Vagina (tissue), 2 donors: Measurements from ENCODE around the gene NUAK1. TPM values are rescaled to one million over a fixed set of nuclear protein-coding genes. Genes with fewer than 3 reads are reported as not detected.

Experiments
- DNase-seq, 2 donors: peaks; one replicate each; pipeline ENCODE4 v3.0.0-alpha.2; 2017; ENCODE audit errors: extremely low spot score in 2 of 2
- H3K27ac ChIP-seq: fragments of 200-600 bp; sonication (generic); one replicate; pipeline ENCODE4 v1.5.1; 2019
- H3K27me3 ChIP-seq: fragments of 200-600 bp; sonication (generic); one replicate; pipeline ENCODE4 v1.5.1; 2019
- H3K36me3 ChIP-seq, 2 donors: fragments of 200-600 bp; sonication (generic); one replicate each; pipeline ENCODE4 v1.5.1; 2017 to 2019
- H3K4me1 ChIP-seq: fragments of 200-600 bp; sonication (generic); one replicate; pipeline ENCODE4 v1.5.1; 2019
- H3K4me3 ChIP-seq, 2 donors: fragments of 200-600 bp; sonication (generic); 1 replicate in 1 of 2; 2 replicates in 1 of 2; pipeline ENCODE4 v1.5.1; 2016 to 2019
- H3K9me3 ChIP-seq: fragments of 200-600 bp; sonication (generic); one replicate; pipeline ENCODE4 v1.5.1; 2019
- POLR2A ChIP-seq, 2 donors: fragments of 450-650 bp; IDR thresholded peaks; one replicate each; pipeline ENCODE4 v1.6.1; 2017; ENCODE audit warnings: antibody characterized with exemption in 2 of 2, mild to moderate bottlenecking in 2 of 2, moderate library complexity in 2 of 2
- POLR2AphosphoS5 ChIP-seq, 2 donors: sonication (generic); formaldehyde crosslinking; IDR thresholded peaks; one replicate each; pipeline ENCODE4 v1.9.0; 2017; ENCODE audit warnings: antibody characterized with exemption in 2 of 2, mild to moderate bottlenecking in 2 of 2, low read depth in 1 of 2; ENCODE audit not compliant: insufficient read depth in 1 of 2
- intact Hi-C: fragments of 100-400 bp; cut with DNase I; formaldehyde crosslinking; loops from one replicate; pipeline ENCODE4 v1.15.1; 2023
- total RNA-seq: library from RNA; depleted of rRNA; stranded (reverse); fragments of >200 nt; gene quantifications from one replicate; pipeline ENCODE4 v1.2.3, GENCODE V29; 2016
- TF ChIP-seq, protein P1 (sequence below), 3 experiments: fragments of 450-650 bp in 2 of 3; fragments of 200-600 bp in 1 of 3; sonication (generic) in 1 of 3; IDR thresholded peaks; one replicate each; pipeline ENCODE4 v1.5.1; 2017 to 2019; ENCODE audit warnings: antibody characterized with exemption in 3 of 3, mild to moderate bottlenecking in 2 of 3, moderate library complexity in 2 of 3

NUAK1 gene
- total RNA-seq, 1 donor from 2014 or later, result 22.8 TPM

DNA sequence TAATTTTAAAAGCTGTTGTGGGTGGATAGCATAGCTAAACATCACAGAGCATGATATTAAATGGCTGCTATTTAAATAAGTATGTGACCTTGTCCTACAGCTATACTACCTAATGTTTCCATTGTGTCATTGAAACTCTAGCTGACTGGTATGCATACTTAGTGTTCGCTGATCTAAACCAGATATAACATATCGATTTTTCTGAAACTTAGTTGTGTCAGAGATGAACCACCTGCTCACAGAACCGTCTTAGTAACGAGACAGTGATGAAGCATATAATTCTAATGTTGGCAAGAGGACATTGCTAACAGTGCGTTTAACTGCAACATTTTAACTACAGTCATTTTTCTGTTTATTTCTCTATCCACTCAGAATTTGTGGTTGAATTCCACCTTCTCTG lies 36.1 kb upstream of the NUAK1 start:
- intact Hi-C loops, result no loop called here
- Histone ChIP-seq H3K27ac (no peak overlapping the region), H3K27me3 (no peaks in the 10 kb centered on the region), H3K4me3 (no peak overlapping the region), H3K4me1 (peaks cover 16% of the 10 kb centered on the region), H3K9me3 (no peaks in the 10 kb centered on the region), H3K36me3 (no peaks in the 10 kb centered on the region)
- TF ChIP-seq, protein P1, sequence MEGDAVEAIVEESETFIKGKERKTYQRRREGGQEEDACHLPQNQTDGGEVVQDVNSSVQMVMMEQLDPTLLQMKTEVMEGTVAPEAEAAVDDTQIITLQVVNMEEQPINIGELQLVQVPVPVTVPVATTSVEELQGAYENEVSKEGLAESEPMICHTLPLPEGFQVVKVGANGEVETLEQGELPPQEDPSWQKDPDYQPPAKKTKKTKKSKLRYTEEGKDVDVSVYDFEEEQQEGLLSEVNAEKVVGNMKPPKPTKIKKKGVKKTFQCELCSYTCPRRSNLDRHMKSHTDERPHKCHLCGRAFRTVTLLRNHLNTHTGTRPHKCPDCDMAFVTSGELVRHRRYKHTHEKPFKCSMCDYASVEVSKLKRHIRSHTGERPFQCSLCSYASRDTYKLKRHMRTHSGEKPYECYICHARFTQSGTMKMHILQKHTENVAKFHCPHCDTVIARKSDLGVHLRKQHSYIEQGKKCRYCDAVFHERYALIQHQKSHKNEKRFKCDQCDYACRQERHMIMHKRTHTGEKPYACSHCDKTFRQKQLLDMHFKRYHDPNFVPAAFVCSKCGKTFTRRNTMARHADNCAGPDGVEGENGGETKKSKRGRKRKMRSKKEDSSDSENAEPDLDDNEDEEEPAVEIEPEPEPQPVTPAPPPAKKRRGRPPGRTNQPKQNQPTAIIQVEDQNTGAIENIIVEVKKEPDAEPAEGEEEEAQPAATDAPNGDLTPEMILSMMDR (IDR thresholded peaks at IDR 0.05), result no peak
- TF ChIP-seq POLR2AphosphoS5 (IDR thresholded peaks at IDR 0.05; ENCODE audit: insufficient read depth in 1 of 2, low read depth in 1 of 2) (no peak), POLR2A (IDR thresholded peaks at IDR 0.05) (no peak)
- no peak for DNase-seq

- Histone ChIP-seq H3K4me1 (peaks cover 2% of the 10 kb centered on the region), H3K27me3 (no peaks in the 10 kb centered on the region), H3K9me3 (no peaks in the 10 kb centered on the region), H3K36me3 (no peaks in the 10 kb centered on the region), H3K4me3 (no peak overlapping the region), H3K27ac (no peak overlapping the region)
- intact Hi-C loops, result no loop called here
- TF ChIP-seq POLR2A (IDR thresholded peaks at IDR 0.05) (no peak), POLR2AphosphoS5 (IDR thresholded peaks at IDR 0.05; ENCODE audit: insufficient read depth in 1 of 2, low read depth in 1 of 2) (no peak)
- TF ChIP-seq, protein P1 (IDR thresholded peaks at IDR 0.05), result no peak
- no peak for DNase-seq
Observed at GRCh38 chr12:106173442-106173841, 34.7 kb upstream of the NUAK1 start.

GRCh38 chr12:106171117-106171750 lies 32.5 kb upstream of the NUAK1 start:
- H3K36me3 ChIP-seq, result no peaks in the 10 kb centered on the region
- intact Hi-C loops, result no loop called here
- no peak overlapping the region for H3K27ac ChIP-seq
- H3K4me3 ChIP-seq, result no peak overlapping the region
- no peaks in the 10 kb centered on the region for H3K9me3 ChIP-seq
- no peaks in the 10 kb centered on the region for H3K27me3 ChIP-seq
- TF ChIP-seq POLR2A (IDR thresholded peaks at IDR 0.05), result no peak
- TF ChIP-seq, protein P1 (IDR thresholded peaks at IDR 0.05), result no peak
- DNase-seq, result no peak
- no peaks in the 10 kb centered on the region for H3K4me1 ChIP-seq

GRCh38 chr12:106170285-106170684 lies 31.5 kb upstream of the NUAK1 start:
- TF ChIP-seq POLR2AphosphoS5 (IDR thresholded peaks at IDR 0.05; ENCODE audit: insufficient read depth in 1 of 2, low read depth in 1 of 2) (no peak), POLR2A (IDR thresholded peaks at IDR 0.05) (no peak)
- TF ChIP-seq, protein P1 (IDR thresholded peaks at IDR 0.05), result no peak
- Histone ChIP-seq H3K36me3 (no peaks in the 10 kb centered on the region), H3K27me3 (no peaks in the 10 kb centered on the region), H3K9me3 (no peaks in the 10 kb centered on the region), H3K27ac (no peak overlapping the region), H3K4me1 (no peaks in the 10 kb centered on the region), H3K4me3 (no peak overlapping the region)
- DNase-seq, result no peak
- intact Hi-C loops, result no loop called here

GRCh38 chr12:106163712-106164111 lies 25.0 kb upstream of the NUAK1 start:
- TF ChIP-seq POLR2AphosphoS5 (IDR thresholded peaks at IDR 0.05; ENCODE audit: insufficient read depth in 1 of 2, low read depth in 1 of 2) (no peak), POLR2A (IDR thresholded peaks at IDR 0.05) (no peak)
- TF ChIP-seq, protein P1 (IDR thresholded peaks at IDR 0.05), result no peak
- Histone ChIP-seq H3K36me3 (no peaks in the 10 kb centered on the region), H3K27ac (no peak overlapping the region), H3K4me3 (no peak overlapping the region), H3K27me3 (no peaks in the 10 kb centered on the region), H3K4me1 (no peaks in the 10 kb centered on the region), H3K9me3 (no peaks in the 10 kb centered on the region)
- no peak for DNase-seq
- intact Hi-C loops, result no loop called here
